Mucosa of stomach (tissue), 1 donor: ENCODE results near the gene BAG5.
A peak's percentile ranks its signal among the peaks of the same experiment; 100 is the strongest.

Experiments used
- H3K27me3 ChIP-seq: one replicate; pipeline ENCODE4 v1.7.0; 2013; ENCODE audit warnings: mild to moderate bottlenecking, low read length; ENCODE audit not compliant: control insufficient read depth, insufficient read depth
- H3K36me3 ChIP-seq: one replicate; pipeline ENCODE4 v1.7.0; 2013; ENCODE audit warnings: low read length; ENCODE audit not compliant: control insufficient read depth, insufficient read depth
- H3K4me1 ChIP-seq: one replicate; pipeline ENCODE4 v1.7.0; 2013; ENCODE audit warnings: mild to moderate bottlenecking, low read length; ENCODE audit not compliant: control insufficient read depth, insufficient read depth
- H3K4me3 ChIP-seq: one replicate; pipeline ENCODE4 v1.7.0; 2013; ENCODE audit warnings: low read length
- H3K9ac ChIP-seq: one replicate; pipeline ENCODE4 v1.7.0; 2013; ENCODE audit warnings: mild to moderate bottlenecking, low read length, moderate library complexity
- H3K9me3 ChIP-seq: one replicate; pipeline ENCODE4 v1.7.0; 2013; ENCODE audit warnings: mild to moderate bottlenecking, low read length, moderate library complexity; ENCODE audit not compliant: control insufficient read depth
- donor health status: Pancreatic carcinoma.

The BAG5 gene

GRCh38 chr14:103543140-103543539, 19.3 kb downstream of the BAG5 start:
- no peaks in the 10 kb centered on the region for H3K36me3 ChIP-seq
- no peak overlapping the region for H3K4me3 ChIP-seq
- peak overlapping the region; percentile 31 for H3K9ac ChIP-seq
- peaks cover 19% of the 10 kb centered on the region for H3K27me3 ChIP-seq
- H3K9me3 ChIP-seq = no peaks in the 10 kb centered on the region
- peaks cover 63% of the 10 kb centered on the region for H3K4me1 ChIP-seq

DNA sequence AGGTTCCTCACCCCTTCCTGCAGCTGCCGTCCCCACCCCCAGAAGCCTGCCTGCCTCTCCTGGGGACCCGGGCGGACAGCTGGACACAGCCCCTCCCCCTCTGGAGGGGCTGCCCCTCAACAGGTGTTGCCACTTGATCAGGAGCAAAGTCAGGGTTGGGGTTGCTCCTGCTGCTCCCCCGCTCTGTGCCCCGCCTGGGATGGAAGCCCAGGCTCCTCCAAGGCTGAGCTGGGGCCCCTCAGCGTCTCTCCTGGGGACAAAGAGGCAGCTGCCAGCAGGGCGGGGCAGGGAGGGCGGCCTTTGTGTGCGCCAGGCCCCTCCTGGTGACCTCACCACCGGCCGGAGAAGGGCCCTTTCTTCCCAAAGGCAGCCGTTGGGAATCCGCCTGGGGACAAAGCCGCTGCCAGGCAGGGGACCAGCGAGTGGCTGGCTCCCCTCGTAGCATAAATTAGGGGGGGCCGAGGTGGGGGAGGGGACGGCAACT, 19.8 kb downstream of the BAG5 start:
- no peak overlapping the region for H3K4me3 ChIP-seq
- no peaks in the 10 kb centered on the region for H3K9me3 ChIP-seq
- no peaks in the 10 kb centered on the region for H3K36me3 ChIP-seq
- peak overlapping the region; percentile 31 for H3K9ac ChIP-seq
- H3K27me3 ChIP-seq = peaks cover 20% of the 10 kb centered on the region
- peaks cover 68% of the 10 kb centered on the region for H3K4me1 ChIP-seq

- H3K36me3 ChIP-seq = no peaks in the 10 kb centered on the region
- no peaks in the 10 kb centered on the region for H3K9me3 ChIP-seq
- peak overlapping the region; percentile 8 for H3K9ac ChIP-seq
- H3K27me3 ChIP-seq = peaks cover 20% of the 10 kb centered on the region
- H3K4me1 ChIP-seq = peaks cover 69% of the 10 kb centered on the region
- H3K4me3 ChIP-seq = no peak overlapping the region
These were observed 20.5 kb downstream of the BAG5 start for GRCh38 chr14:103541709-103542604.

DNA sequence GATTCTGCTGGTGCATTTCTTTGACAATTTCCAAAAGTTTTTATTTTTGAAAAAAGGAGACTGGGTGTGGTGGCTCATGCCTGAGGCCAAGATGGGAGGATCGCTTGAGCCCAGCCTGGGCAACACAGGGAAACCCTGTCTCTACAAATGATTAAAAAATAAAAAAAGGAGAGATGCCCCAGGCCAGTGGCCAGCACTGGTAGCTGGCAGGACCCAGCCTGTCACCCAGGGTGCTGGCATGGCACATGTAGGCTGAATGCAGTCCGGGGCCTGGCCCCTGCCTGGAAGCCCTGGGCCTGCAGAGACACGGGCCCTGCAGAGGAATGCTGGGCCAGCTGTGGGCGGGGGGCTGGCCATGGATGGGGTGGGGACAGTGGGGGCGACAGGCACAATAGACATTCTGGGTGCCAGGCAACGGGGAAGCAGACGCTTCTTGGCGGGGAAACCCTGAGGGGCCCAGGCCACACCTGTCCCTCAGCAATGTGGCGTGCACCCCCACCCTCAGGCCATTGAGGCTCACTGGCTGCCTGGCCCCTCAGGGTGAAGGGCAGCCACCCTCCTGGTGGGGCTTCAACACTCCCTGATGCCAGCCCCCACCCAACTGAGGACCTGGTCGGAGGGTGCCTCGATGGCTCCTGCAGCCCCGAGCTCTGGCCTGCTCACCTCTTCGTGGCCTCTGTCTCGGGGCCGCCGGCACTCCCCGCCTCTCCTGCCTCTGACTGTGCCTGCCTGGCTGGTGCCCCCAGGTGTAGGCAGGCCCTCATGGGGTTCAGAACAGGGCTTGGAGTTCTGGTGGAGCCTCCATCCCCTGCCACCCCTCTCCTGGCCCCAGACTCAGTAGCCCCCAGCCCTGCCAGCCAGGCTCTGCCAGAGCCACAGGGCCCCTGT, 21.4 kb downstream of the BAG5 start:
- Histone ChIP-seq H3K9me3 (no peaks in the 10 kb centered on the region), H3K4me3 (no peak overlapping the region), H3K27me3 (peaks cover 20% of the 10 kb centered on the region), H3K36me3 (no peaks in the 10 kb centered on the region), H3K9ac (peak overlapping the region; percentile 47), H3K4me1 (peaks cover 63% of the 10 kb centered on the region)

- H3K4me3 ChIP-seq = no peak overlapping the region
- H3K36me3 ChIP-seq = no peaks in the 10 kb centered on the region
- peaks cover 20% of the 10 kb centered on the region for H3K27me3 ChIP-seq
- H3K4me1 ChIP-seq = peaks cover 63% of the 10 kb centered on the region
- no peaks in the 10 kb centered on the region for H3K9me3 ChIP-seq
- no peak overlapping the region for H3K9ac ChIP-seq
These were observed 23.2 kb downstream of the BAG5 start for GRCh38 chr14:103539056-103539825.

DNA sequence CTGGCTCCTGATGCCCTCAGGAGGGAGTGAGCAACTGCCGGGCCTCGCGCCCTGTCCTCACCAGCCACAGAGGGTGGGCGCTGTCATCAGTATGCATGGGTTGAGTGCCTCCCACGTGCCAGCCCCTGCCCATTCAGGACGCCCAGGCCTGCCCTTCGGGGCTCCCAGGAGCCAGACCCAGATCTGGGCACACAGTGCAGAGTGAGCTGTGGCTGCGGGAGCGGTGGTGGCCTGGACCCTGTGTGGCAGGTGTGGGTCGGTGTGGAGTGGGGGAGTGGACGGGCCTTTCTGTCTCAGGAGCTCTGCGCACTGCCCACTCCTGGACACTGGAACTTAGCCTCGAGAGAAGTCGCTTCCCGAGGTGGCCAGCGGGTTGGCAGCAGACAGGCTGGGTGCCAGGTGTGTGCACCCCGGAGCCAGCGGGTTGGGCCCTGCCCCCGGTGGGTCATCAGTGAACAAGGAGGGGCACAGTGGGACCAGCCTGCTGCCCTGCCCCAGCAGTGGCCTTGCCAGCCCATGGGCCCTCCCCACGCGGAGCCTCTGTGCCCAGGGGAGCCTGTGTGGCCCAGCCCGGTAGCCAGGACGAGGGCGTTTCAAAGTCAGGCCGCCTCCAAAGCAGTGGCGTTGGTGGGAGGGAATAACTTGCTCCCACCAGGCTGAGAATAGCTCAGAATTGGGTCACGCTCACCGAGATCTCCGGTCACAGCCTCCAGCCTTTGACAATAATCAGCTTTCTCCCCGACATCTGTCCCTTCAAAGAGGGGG, 24.0 kb downstream of the BAG5 start:
- Histone ChIP-seq H3K4me1 (peaks cover 57% of the 10 kb centered on the region), H3K36me3 (no peaks in the 10 kb centered on the region), H3K4me3 (no peak overlapping the region), H3K27me3 (peaks cover 20% of the 10 kb centered on the region), H3K9me3 (no peaks in the 10 kb centered on the region), H3K9ac (no peak overlapping the region)

GRCh38 chr14:103537175-103537990, 25.1 kb downstream of the BAG5 start:
- Histone ChIP-seq H3K27me3 (peaks cover 16% of the 10 kb centered on the region), H3K4me1 (peaks cover 46% of the 10 kb centered on the region), H3K36me3 (no peaks in the 10 kb centered on the region), H3K9ac (no peak overlapping the region), H3K4me3 (no peak overlapping the region), H3K9me3 (no peaks in the 10 kb centered on the region)

GRCh38 chr14:103536693-103537092, 25.8 kb downstream of the BAG5 start:
- Histone ChIP-seq H3K9ac (no peak overlapping the region), H3K4me3 (no peak overlapping the region), H3K36me3 (no peaks in the 10 kb centered on the region), H3K4me1 (peaks cover 39% of the 10 kb centered on the region), H3K27me3 (peaks cover 16% of the 10 kb centered on the region), H3K9me3 (no peaks in the 10 kb centered on the region)

- Histone ChIP-seq H3K9ac (no peak overlapping the region), H3K9me3 (no peaks in the 10 kb centered on the region), H3K36me3 (no peaks in the 10 kb centered on the region), H3K4me3 (no peak overlapping the region), H3K27me3 (peaks cover 16% of the 10 kb centered on the region), H3K4me1 (peaks cover 33% of the 10 kb centered on the region)
These were observed 26.4 kb downstream of the BAG5 start for GRCh38 chr14:103535891-103536565.
